Measurements from ENCODE around the gene MAP3K12.

DNA sequence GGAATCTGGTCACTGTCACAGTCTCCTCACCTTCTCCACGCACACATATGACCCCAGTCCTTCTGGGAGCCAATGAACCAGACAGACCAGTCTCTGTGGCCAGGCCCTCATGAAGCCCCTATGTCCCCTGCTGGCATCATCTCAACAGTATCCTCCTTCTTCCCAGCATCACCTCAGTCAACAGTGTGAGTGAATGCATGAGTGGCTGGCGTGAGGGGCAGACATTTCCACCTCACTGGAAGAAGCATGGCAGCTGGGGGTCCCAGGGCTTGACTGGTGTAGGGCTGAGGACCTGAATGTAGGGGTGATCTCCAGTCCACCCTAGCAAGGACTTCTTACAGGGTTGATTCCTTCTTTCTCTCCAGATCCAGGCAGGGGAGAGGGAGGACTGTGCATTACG, 1.8 kb downstream of the MAP3K12 start:
- TF ChIP-seq AGO2 (optimal IDR thresholded peaks at IDR 0.05; ENCODE audit: low read depth, low read length): no peak
- TF ChIP-seq ZNF468 (CRISPR knock-in tag; IDR thresholded peaks at IDR 0.05): no peak
- no peak for TF ChIP-seq RFX5 (IDR thresholded peaks at IDR 0.05; ENCODE audit: low read depth, low read length)
- TF ChIP-seq, protein P1, sequence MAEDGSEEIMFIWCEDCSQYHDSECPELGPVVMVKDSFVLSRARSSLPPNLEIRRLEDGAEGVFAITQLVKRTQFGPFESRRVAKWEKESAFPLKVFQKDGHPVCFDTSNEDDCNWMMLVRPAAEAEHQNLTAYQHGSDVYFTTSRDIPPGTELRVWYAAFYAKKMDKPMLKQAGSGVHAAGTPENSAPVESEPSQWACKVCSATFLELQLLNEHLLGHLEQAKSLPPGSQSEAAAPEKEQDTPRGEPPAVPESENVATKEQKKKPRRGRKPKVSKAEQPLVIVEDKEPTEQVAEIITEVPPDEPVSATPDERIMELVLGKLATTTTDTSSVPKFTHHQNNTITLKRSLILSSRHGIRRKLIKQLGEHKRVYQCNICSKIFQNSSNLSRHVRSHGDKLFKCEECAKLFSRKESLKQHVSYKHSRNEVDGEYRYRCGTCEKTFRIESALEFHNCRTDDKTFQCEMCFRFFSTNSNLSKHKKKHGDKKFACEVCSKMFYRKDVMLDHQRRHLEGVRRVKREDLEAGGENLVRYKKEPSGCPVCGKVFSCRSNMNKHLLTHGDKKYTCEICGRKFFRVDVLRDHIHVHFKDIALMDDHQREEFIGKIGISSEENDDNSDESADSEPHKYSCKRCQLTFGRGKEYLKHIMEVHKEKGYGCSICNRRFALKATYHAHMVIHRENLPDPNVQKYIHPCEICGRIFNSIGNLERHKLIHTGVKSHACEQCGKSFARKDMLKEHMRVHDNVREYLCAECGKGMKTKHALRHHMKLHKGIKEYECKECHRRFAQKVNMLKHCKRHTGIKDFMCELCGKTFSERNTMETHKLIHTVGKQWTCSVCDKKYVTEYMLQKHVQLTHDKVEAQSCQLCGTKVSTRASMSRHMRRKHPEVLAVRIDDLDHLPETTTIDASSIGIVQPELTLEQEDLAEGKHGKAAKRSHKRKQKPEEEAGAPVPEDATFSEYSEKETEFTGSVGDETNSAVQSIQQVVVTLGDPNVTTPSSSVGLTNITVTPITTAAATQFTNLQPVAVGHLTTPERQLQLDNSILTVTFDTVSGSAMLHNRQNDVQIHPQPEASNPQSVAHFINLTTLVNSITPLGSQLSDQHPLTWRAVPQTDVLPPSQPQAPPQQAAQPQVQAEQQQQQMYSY (CRISPR knock-in tag; IDR thresholded peaks at IDR 0.05): no peak
- TF ChIP-seq ZNF747 (CRISPR knock-in tag; IDR thresholded peaks at IDR 0.05; ENCODE audit: borderline replicate concordance): no peak
- TF ChIP-seq, protein P2, sequence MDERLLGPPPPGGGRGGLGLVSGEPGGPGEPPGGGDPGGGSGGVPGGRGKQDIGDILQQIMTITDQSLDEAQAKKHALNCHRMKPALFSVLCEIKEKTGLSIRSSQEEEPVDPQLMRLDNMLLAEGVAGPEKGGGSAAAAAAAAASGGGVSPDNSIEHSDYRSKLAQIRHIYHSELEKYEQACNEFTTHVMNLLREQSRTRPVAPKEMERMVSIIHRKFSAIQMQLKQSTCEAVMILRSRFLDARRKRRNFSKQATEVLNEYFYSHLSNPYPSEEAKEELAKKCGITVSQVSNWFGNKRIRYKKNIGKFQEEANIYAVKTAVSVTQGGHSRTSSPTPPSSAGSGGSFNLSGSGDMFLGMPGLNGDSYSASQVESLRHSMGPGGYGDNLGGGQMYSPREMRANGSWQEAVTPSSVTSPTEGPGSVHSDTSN (CRISPR knock-in tag; IDR thresholded peaks at IDR 0.05): no peak
- TF ChIP-seq ZNF326 (CRISPR knock-in tag; IDR thresholded peaks at IDR 0.05; ENCODE audit: borderline replicate concordance): no peak

Data from HepG2 (cell line).